Fibroblast of the aortic adventitia (primary cell): ENCODE data around the gene RPL6. TPM values are rescaled to one million over a fixed set of nuclear protein-coding genes. Genes with fewer than 3 reads are reported as not detected.
A peak's percentile ranks its signal among the peaks of the same experiment; 100 is the strongest.

Source experiments
- DNase-seq: peaks from one replicate; pipeline ENCODE4 v3.0.0-alpha.2; 2010; ENCODE audit warnings: low read depth
- H3K4me3 ChIP-seq: 2 replicates; pipeline ENCODE4 v1.5.1; 2011; ENCODE audit warnings: low read depth, mild to moderate bottlenecking, control low read depth, low read length, moderate library complexity
- CTCF ChIP-seq: IDR thresholded peaks from 2 replicates; pipeline ENCODE4 v1.5.1; 2011; ENCODE audit warnings: mild to moderate bottlenecking, low read length, control low read depth, inconsistent platforms; ENCODE audit not compliant: insufficient read depth
- total RNA-seq: library from RNA; depleted of rRNA; stranded (reverse); fragments of >200 nt; gene quantifications from 2 replicates; pipeline ENCODE4 v1.2.3, GENCODE V29; 2012; ENCODE audit warnings: low replicate concordance

Gene RPL6
- total RNA-seq, 1 donor: 1,914 TPM

- no peak for DNase-seq
- no peak for TF ChIP-seq CTCF
- H3K4me3 ChIP-seq: no peak overlapping the region
Observed at GRCh38 chr12:112427760-112428159, 18.4 kb upstream of the RPL6 start.

GRCh38 chr12:112425582-112426382, 16.4 kb upstream of the RPL6 start:
- no peak for TF ChIP-seq CTCF
- H3K4me3 ChIP-seq: no peak overlapping the region

GRCh38 chr12:112424126-112424525, 14.7 kb upstream of the RPL6 start:
- TF ChIP-seq CTCF: no peak
- no peak overlapping the region for H3K4me3 ChIP-seq
- DNase-seq: no peak

More at GRCh38 chr12:112425582-112426382, 16.4 kb upstream of the RPL6 start:
- DNase-seq: no peak

- DNase-seq: peak; percentile 21
- TF ChIP-seq CTCF: no peak
- no peak overlapping the region for H3K4me3 ChIP-seq
Observed at GRCh38 chr12:112422531-112422930, 13.1 kb upstream of the RPL6 start.

GRCh38 chr12:112421363-112421762, 12.0 kb upstream of the RPL6 start:
- DNase-seq: no peak
- no peak overlapping the region for H3K4me3 ChIP-seq
- no peak for TF ChIP-seq CTCF

- no peak for TF ChIP-seq CTCF
- H3K4me3 ChIP-seq: no peak overlapping the region
- DNase-seq: no peak
Observed at GRCh38 chr12:112420740-112421139, 11.3 kb upstream of the RPL6 start.
